K562 (cell line): ENCODE measurements around the gene TRUB2. TPM values are rescaled to one million over a fixed set of nuclear protein-coding genes. Genes with fewer than 3 reads are reported as not detected.
A peak's percentile ranks its signal among the peaks of the same experiment; 100 is the strongest.

ENCODE experiments used
- ARNT ChIP-seq, 2 experiments: fragments of 450-650 bp; IDR thresholded peaks; 2 replicates each; pipeline ENCODE4 v1.6.1; 2016; ENCODE audit warnings: mild to moderate bottlenecking in 1 of 2
- CTBP1 ChIP-seq: fragments of 450-650 bp; IDR thresholded peaks from 2 replicates; pipeline ENCODE4 v1.6.1; 2016; ENCODE audit warnings: borderline replicate concordance
- HSF4 ChIP-seq: fragments of 250-450 bp; sonication (Bioruptor Pico); IDR thresholded peaks from 2 replicates; pipeline ENCODE4 v2.1.2; 2022; ENCODE audit warnings: mild to moderate bottlenecking, moderate library complexity, borderline replicate concordance
- NFATC3 ChIP-seq: fragments of 450-650 bp; IDR thresholded peaks from 2 replicates; pipeline ENCODE4 v1.6.1; 2017; ENCODE audit warnings: mild to moderate bottlenecking
- RFX1 ChIP-seq: fragments of 450-650 bp; IDR thresholded peaks from 2 replicates; pipeline ENCODE4 v1.6.1; 2016; ENCODE audit warnings: mild to moderate bottlenecking, moderate library complexity
- SMARCA5 ChIP-seq: fragments of 450-650 bp; IDR thresholded peaks from 2 replicates; pipeline ENCODE4 v1.6.1; 2016
- SOX6 ChIP-seq: fragments of 450-650 bp; IDR thresholded peaks from 2 replicates; pipeline ENCODE4 v1.6.1; 2014; ENCODE audit warnings: mild to moderate bottlenecking
- STAT5B ChIP-seq: fragments of 250-450 bp; sonication (Bioruptor Pico); IDR thresholded peaks from 2 replicates; pipeline ENCODE4 v1.8.0; 2021; ENCODE audit warnings: mild to moderate bottlenecking, inconsistent platforms
- TAF7 ChIP-seq: fragments of 450-650 bp; IDR thresholded peaks from 2 replicates; pipeline ENCODE4 v1.6.1; 2016; ENCODE audit warnings: missing genetic modification characterization, missing compliant biosample characterization
- TARDBP ChIP-seq: fragments of 450-650 bp; IDR thresholded peaks from 2 replicates; pipeline ENCODE4 v1.6.1; 2016
- ZFPM2 ChIP-seq: fragments of 250-450 bp; sonication (Bioruptor Pico); IDR thresholded peaks from 2 replicates; pipeline ENCODE4 v1.5.1; 2022; ENCODE audit warnings: mild to moderate bottlenecking
- ZNF165 ChIP-seq: fragments of 250-450 bp; sonication (Bioruptor Pico); IDR thresholded peaks from 2 replicates; pipeline ENCODE4 v1.4.0; 2020; ENCODE audit warnings: borderline replicate concordance
- ZNF232 ChIP-seq: sonication (generic); formaldehyde crosslinking; IDR thresholded peaks from 2 replicates; pipeline ENCODE4 v1.8.0; 2022; ENCODE audit warnings: mild to moderate bottlenecking, missing genetic modification reagents
- ZNF507 ChIP-seq: conservative IDR thresholded peaks from 2 replicates; pipeline ENCODE4 v1.6.1; 2017; ENCODE audit warnings: missing genetic modification characterization, missing compliant biosample characterization
- ZZZ3 ChIP-seq: fragments of 450-650 bp; IDR thresholded peaks from 2 replicates; pipeline ENCODE4 v1.6.1; 2016; ENCODE audit warnings: antibody characterized with exemption, mild to moderate bottlenecking, moderate library complexity
- polyA plus RNA-seq, 8 experiments: library from polyadenylated mRNA; depleted of rRNA in 4 of 8; stranded (reverse) in 5 of 8; unstranded in 3 of 8; fragments of >200 nt; fragmentation: Nextera tagmentation in 2 of 8; fragmentation: Illumina TruSeq in 1 of 8; extraction: Ambion mirVana in 2 of 8; extraction: Trizol in 1 of 8; gene quantifications; 2 replicates each; pipeline versions ENCODE4 v1.2.1 to v1.2.3, GENCODE V29; 2011 to 2014; ENCODE audit warnings: inconsistent platforms in 1 of 8, missing spikeins in 1 of 8
- total RNA-seq, 7 experiments: library from RNA; depleted of rRNA in 6 of 7; stranded (reverse); fragments of >200 nt in 6 of 7; fragmentation: Illumina TruSeq in 2 of 7; extraction: Trizol in 2 of 7; gene quantifications; 2 replicates each; pipeline versions ENCODE4 v1.2.1 to v1.2.3, GENCODE V29; 2011 to 2021; ENCODE audit warnings: low replicate concordance in 1 of 7
- TF ChIP-seq, protein P1 (sequence below): fragments of 450-650 bp; formaldehyde crosslinking; IDR thresholded peaks from 2 replicates; pipeline ENCODE4 v1.4.0; 2020; ENCODE audit warnings: mild to moderate bottlenecking, moderate library complexity
- TF ChIP-seq, protein P2 (sequence below): sonication (generic); formaldehyde crosslinking; IDR thresholded peaks from 2 replicates; pipeline ENCODE4 v1.8.1; 2023; ENCODE audit warnings: mild to moderate bottlenecking, missing genetic modification reagents, moderate library complexity
- TF ChIP-seq, protein P3 (sequence below): fragments of 450-650 bp; IDR thresholded peaks from 2 replicates; pipeline ENCODE4 v1.6.1; 2016
- TF ChIP-seq, protein P4 (sequence below): sonication (generic); formaldehyde crosslinking; IDR thresholded peaks from 2 replicates; pipeline ENCODE4 v1.9.0; 2022; ENCODE audit warnings: mild to moderate bottlenecking, missing genetic modification reagents
- TF ChIP-seq, protein P5 (sequence below): fragments of 450-650 bp; IDR thresholded peaks from 2 replicates; pipeline ENCODE4 v1.6.1; 2016; ENCODE audit warnings: mild to moderate bottlenecking
- TF ChIP-seq, protein P6 (sequence below): fragments of 250-450 bp; sonication (Bioruptor Pico); IDR thresholded peaks from 2 replicates; pipeline ENCODE4 v1.4.0; 2020; ENCODE audit warnings: borderline replicate concordance

TRUB2 gene
- total and polyA plus RNA-seq, 9 of the 15 experiments (the other 6 are each of a cell fraction or from before 2014, with no cell fraction given): 9.3 to 110 (median 63.0) TPM

DNA sequence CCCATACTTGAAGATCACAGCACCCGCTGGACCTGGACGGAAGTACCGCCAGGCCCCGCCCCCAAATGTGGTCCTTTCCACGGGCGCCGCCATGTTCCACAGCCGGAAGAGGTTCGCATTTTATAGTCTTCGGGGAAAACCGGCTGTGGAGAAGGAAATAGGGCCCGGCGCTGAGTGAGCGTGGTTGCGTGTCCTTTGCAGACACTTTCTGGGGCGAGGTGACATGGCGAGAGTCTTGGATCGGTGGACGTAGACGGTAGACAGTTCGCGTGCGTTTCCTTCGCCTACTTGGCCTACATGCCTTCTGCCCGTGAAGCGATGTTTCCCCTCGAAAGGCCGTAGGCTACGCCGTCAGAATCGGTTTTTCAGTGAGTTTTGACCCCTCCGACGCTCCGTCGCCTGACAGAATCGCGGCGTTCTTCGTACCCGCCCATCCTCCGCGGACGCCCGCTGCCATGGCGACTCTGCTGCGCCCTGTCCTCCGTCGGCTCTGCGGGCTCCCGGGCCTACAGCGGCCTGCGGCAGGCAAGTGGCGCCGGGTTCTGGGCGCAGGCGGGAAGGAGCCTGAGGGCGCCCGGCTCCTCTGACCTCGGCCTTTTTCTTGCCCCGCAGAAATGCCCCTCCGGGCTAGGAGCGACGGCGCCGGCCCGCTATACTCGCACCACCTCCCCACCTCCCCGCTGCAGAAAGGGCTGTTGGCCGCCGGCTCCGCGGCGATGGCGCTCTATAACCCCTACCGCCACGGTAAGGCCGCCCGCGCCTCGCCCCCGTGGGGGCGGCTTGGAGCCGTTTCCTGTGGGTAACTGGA lies at the start of gene TRUB2, which contains the start of gene COQ4 (continued):
- TF ChIP-seq, protein P1, sequence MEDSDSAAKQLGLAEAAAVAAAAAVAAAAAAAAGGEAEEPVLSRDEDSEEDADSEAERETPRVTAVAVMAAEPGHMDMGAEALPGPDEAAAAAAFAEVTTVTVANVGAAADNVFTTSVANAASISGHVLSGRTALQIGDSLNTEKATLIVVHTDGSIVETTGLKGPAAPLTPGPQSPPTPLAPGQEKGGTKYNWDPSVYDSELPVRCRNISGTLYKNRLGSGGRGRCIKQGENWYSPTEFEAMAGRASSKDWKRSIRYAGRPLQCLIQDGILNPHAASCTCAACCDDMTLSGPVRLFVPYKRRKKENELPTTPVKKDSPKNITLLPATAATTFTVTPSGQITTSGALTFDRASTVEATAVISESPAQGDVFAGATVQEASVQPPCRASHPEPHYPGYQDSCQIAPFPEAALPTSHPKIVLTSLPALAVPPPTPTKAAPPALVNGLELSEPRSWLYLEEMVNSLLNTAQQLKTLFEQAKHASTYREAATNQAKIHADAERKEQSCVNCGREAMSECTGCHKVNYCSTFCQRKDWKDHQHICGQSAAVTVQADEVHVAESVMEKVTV (CRISPR knock-in tag): peak; percentile 5; the same call in 1 of the 2 replicates
- no peak for TF ChIP-seq SOX6
- no peak for TF ChIP-seq TAF7 (tag)
- no peak for TF ChIP-seq SMARCA5
- TF ChIP-seq, protein P2, sequence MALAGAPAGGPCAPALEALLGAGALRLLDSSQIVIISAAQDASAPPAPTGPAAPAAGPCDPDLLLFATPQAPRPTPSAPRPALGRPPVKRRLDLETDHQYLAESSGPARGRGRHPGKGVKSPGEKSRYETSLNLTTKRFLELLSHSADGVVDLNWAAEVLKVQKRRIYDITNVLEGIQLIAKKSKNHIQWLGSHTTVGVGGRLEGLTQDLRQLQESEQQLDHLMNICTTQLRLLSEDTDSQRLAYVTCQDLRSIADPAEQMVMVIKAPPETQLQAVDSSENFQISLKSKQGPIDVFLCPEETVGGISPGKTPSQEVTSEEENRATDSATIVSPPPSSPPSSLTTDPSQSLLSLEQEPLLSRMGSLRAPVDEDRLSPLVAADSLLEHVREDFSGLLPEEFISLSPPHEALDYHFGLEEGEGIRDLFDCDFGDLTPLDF: peak; percentile 87; the same call in 1 of the 2 replicates
- peak; percentile 54; the same call in 1 of the 2 replicates for TF ChIP-seq ZNF165 (CRISPR knock-in tag)
- no peak for TF ChIP-seq CTBP1
- TF ChIP-seq, protein P3, sequence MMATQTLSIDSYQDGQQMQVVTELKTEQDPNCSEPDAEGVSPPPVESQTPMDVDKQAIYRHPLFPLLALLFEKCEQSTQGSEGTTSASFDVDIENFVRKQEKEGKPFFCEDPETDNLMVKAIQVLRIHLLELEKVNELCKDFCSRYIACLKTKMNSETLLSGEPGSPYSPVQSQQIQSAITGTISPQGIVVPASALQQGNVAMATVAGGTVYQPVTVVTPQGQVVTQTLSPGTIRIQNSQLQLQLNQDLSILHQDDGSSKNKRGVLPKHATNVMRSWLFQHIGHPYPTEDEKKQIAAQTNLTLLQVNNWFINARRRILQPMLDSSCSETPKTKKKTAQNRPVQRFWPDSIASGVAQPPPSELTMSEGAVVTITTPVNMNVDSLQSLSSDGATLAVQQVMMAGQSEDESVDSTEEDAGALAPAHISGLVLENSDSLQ: no peak
- no peak for TF ChIP-seq TARDBP
- TF ChIP-seq, protein P4, sequence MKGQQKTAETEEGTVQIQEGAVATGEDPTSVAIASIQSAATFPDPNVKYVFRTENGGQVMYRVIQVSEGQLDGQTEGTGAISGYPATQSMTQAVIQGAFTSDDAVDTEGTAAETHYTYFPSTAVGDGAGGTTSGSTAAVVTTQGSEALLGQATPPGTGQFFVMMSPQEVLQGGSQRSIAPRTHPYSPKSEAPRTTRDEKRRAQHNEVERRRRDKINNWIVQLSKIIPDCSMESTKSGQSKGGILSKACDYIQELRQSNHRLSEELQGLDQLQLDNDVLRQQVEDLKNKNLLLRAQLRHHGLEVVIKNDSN: no peak
- TF ChIP-seq ZZZ3: no peak
- no peak for TF ChIP-seq HSF4 (CRISPR knock-in tag)
- peak; percentile 92 for TF ChIP-seq ZFPM2
- TF ChIP-seq, protein P5, sequence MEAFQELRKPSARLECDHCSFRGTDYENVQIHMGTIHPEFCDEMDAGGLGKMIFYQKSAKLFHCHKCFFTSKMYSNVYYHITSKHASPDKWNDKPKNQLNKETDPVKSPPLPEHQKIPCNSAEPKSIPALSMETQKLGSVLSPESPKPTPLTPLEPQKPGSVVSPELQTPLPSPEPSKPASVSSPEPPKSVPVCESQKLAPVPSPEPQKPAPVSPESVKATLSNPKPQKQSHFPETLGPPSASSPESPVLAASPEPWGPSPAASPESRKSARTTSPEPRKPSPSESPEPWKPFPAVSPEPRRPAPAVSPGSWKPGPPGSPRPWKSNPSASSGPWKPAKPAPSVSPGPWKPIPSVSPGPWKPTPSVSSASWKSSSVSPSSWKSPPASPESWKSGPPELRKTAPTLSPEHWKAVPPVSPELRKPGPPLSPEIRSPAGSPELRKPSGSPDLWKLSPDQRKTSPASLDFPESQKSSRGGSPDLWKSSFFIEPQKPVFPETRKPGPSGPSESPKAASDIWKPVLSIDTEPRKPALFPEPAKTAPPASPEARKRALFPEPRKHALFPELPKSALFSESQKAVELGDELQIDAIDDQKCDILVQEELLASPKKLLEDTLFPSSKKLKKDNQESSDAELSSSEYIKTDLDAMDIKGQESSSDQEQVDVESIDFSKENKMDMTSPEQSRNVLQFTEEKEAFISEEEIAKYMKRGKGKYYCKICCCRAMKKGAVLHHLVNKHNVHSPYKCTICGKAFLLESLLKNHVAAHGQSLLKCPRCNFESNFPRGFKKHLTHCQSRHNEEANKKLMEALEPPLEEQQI: no peak
- no peak for TF ChIP-seq NFATC3
- TF ChIP-seq ZNF507 (tag): no peak
- TF ChIP-seq, protein P6, sequence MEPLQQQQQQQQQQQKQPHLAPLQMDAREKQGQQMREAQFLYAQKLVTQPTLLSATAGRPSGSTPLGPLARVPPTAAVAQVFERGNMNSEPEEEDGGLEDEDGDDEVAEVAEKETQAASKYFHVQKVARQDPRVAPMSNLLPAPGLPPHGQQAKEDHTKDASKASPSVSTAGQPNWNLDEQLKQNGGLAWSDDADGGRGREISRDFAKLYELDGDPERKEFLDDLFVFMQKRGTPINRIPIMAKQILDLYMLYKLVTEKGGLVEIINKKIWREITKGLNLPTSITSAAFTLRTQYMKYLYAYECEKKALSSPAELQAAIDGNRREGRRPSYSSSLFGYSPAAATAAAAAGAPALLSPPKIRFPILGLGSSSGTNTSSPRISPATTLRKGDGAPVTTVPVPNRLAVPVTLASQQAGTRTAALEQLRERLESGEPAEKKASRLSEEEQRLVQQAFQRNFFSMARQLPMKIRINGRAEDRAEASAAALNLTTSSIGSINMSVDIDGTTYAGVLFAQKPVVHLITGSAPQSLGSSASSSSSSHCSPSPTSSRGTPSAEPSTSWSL: peak; percentile 96
- TF ChIP-seq ARNT (IDR thresholded peaks at IDR 0.05): no peak
- no peak for TF ChIP-seq RFX1
- TF ChIP-seq STAT5B (CRISPR knock-in tag): no peak
- no peak for TF ChIP-seq ZNF232 (CRISPR knock-in tag)
